Anterior cingulate cortex (tissue), 58 donors: ENCODE measurements around the gene COPS6.
"Not testable (repeated sequence)": the region's sequence is repeated elsewhere in the genome, so short reads cannot be mapped to it uniquely, and the experiment has no call there.

Experiments
- DNase-seq, 58 donors: peaks; one replicate each; lab custom pipeline; 2025; lab: John Stamatoyannopoulos, UW

The COPS6 gene

GRCh38 chr7:100124301-100125230 lies 35.8 kb downstream of the COPS6 start:
- no peak for DNase-seq

DNA sequence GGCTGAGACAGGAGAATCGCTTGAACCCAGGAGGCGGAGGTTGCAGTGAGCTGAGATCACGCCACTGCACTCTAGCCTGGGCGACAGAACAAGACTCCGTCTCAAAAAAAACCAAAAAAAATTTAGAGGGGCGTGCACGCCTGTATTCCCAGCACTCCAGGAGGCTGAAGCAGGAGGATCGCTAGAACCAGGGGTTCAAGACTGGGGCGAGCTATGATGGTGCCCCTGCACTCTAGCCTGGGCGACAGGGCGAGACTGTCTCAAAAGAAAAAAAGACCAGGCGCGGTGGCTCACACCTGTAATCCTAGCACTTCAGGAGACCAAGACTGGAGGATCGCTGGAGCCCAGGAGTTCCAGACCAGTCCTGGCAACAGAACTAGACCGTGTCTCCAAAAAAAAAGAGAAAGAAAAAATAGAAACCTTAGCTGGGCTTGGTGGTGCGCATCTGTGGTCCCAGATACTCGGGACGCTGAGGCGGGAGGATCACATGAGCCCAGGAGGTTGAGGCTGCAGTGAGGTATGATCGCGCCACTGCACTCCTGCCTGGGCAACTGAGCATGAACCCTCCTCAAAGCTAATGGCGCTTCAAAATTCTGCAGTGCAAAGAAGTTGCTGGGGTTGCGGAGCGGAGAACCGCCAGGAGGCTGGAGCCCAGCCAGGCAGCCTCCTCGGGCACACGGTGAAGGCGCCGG lies 37.6 kb downstream of the COPS6 start:
- DNase-seq, result peak in 7 of 58 donors; percentile 58 to 78 (median 77)

- DNase-seq, result peak; percentile 41 to 94 (median 86)
Measured at GRCh38 chr7:100126931-100127865, 38.4 kb downstream of the COPS6 start, which contains the start of gene MBLAC1. Gene MBLAC1, plus strand, starts transcription at chr7:100126967. Its CDS starts 429 bp downstream, at chr7:100127396.

DNA sequence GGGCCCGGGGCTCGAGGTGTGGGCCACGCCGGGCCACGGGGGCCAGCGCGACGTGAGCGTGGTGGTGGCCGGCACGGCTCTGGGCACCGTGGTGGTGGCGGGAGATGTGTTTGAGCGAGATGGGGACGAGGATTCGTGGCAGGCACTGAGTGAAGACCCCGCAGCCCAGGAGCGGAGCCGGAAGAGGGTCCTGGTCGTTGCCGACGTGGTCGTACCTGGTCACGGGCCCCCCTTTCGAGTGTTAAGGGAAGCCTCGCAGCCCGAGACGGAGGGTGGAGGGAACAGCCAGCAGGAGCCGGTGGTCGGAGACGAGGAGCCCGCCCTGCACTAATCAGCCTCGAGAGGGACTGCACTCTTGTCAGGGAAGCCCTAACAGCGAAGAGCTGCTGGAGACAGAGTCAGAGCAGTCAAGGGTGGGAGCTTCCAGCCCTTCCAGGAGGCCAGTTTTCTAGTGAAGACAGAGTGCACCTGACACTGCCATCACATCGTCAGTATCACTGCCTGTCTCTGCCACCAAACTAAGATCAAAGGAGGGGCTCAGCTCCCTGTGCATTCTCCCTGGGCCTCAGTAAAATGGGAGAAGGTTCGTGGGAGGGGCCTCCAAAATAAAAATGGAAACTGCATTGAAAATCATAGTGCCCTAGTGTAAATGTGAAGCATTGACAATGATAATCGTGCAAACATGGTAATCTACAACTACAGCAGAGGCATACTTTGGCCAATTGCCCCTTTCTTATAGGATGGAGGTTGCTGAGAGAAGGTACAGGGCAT lies 39.3 kb downstream of the COPS6 start:
- peak in 18 of 58 donors; percentile 9 to 72 (median 37) for DNase-seq

- no peak for DNase-seq
Measured at GRCh38 chr7:100128637-100128963, 39.8 kb downstream of the COPS6 start.

- not testable (repeated sequence) for DNase-seq
Measured at GRCh38 chr7:100130220-100130607, 41.4 kb downstream of the COPS6 start.

DNA sequence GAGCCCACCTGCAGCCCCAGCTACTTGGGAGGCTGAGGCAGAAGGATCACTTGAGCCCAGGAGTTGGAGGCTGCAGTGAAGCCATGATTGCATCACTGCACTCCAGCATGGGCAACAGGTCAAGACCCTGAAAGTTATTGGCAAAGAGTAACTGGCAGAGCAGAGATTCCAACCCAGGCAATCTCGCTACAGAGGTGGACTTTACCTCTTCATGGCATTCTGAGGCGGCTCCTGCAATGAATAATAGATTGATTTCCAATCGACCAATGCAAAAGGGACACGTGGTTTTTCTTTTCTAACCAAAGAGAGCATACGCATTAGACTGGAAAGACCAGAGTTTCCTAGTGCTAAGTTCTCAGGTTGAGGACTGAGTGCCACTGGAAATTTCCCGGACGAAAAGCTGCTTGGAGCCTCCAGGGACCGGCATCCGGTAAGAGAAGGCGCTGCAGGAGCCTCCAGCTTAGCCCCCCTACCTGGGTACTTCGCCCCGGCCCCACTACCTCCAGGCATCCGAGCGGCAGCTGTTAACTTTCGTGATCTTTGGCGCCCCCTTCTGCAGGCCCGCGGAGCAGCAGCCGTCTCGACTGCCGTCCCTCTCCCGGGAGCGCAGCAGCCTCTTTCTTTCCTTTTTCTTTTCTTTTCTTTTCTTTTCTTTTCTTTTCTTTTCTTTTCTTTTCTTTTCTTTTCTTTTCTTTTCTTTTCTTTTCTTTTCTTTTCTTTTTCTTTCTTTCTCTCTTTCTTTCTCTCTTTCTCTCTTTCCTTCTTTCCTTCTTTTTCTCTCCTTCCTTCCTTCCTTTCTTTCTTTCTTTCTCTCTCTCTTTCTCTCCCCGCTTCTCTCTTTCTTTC lies 42.1 kb downstream of the COPS6 start:
- DNase-seq, result peak in 53 of 58 donors; percentile 6 to 85 (median 51)

DNA sequence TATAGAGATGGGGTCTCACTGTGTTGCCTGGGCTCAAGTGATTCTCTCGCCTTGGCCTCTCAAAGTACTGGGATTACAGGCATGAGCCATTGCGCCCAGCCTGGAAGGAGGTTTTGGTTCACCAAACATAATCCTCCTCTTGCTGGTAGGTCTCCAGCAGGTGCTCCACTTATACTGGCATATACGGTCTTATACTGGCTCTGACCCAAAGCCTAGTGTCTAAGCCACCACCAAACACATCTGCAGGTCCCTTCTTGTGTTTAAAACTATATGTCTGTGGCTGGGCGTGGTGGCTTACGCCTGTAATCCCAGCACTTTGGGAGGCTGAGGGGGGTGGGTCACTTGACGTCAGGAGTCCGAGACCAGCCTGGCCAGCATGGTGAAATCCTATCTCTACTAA lies 43.4 kb downstream of the COPS6 start:
- no peak for DNase-seq

DNA sequence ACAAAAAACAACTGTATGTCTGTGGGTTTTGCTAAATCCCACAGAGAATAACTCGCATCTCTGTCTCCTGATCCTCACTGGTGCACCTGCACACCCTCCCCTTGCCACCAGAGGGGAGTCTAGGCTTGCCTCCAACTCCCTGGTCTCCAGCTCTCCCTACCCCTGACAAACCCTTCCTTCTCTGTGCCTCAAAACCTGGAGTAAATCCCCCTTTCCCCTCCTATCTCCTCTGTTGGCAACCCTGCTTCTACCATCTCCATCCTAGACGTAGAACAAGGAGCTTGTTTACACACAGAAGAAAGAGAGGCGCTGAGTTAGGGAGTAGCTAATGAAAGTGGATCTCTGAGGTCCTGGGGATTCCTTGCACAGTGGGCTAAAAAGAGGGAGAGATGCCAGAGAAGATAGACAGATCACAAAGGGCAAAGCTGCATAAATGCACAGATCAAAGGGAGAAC lies 44.0 kb downstream of the COPS6 start:
- DNase-seq, result peak in 31 of 58 donors; percentile 7 to 58 (median 23)

DNA sequence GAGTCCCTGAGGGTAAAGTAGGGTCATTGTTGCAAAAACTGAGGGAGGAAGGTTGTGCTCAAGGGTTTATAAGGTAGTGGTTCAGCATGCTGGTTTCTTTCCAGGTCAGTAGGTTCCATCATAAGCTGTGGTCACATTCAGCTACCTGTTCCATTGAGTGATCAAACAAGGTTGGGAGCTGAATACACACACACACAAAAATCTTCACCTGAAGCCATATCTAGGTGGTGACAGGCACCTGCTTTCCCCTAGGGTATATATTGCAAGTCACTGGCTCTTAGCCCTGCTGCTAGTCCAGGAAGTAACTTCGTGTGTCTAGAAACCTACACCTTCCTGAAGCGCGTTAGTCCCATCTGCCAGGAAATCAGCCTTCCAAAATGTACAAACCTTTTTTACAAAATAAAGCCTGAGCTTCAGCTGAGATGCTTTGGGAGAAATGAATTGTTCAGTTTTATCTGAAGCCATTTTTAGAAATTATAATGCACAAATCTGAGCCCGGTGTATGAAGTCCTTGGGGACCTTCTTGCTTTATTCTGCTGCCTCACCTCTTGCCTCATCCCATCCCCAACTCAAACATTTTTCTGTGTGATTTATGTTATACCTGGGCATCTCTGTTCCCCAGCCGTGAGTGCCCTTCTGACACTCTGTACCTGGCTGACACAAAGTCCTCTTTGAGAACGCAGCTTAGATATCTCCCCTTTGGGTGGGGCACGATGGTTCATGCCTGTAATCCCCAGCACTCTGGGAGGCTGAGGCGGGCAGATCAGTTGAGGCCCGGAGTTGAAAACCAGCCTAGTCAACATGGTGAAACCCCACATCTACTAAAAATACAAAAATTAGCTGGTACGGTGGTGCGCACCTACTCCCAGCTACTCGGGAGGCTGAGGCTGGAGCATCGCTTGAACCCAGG lies 49.3 kb downstream of the COPS6 start:
- no peak for DNase-seq

DNA sequence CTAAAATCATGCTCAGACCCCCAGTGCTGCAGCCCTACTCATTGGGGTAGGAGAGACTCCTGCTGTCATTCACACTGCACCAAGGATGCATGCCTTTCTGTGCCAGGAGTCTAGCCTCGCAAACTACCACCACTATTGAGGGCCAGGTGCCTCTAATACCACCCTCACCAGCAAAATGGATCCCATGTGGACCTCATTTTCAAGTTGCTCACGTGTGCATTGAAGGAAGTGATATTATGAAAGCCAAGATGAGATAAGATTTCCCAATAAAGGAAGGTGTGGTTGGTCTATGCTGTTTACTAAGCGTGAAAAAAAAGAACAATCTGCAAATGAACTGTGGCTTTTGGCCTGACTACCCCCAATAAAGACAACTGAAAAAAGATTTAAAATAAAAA lies 52.8 kb downstream of the COPS6 start:
- no peak for DNase-seq
